GM13977 (cell line): ENCODE results near the gene TINAGL1.

Experiments used
- DNase-seq: peaks from one replicate; pipeline ENCODE4 v3.0.0; 2012; ENCODE audit warnings: low spot score
- CTCF ChIP-seq: IDR thresholded peaks from 2 replicates; pipeline ENCODE4 v1.5.1; 2012; ENCODE audit warnings: mild to moderate bottlenecking, control low read depth; ENCODE audit not compliant: insufficient read depth; ENCODE audit errors: extremely low read depth, missing control alignments
- in situ Hi-C: fragments of 300-500 bp; cut with MboI; formaldehyde crosslinking; loops from one replicate; pipeline ENCODE4 v1.12.0; 2022; ENCODE audit warnings: low sequenced_read_pairs, low pct_unique_long_range_greater_than_20kb, mixed read lengths, inconsistent platforms; ENCODE audit not compliant: unreplicated experiment

Gene TINAGL1

GRCh38 chr1:31617916-31618746 lies 41.8 kb downstream of the TINAGL1 start:
- in situ Hi-C loops, result loop anchor here (10.0 kb wide), 1 partner anchor 53 kb away; no protein-coding TSS in a partner anchor
- TF ChIP-seq CTCF, result peak; percentile 86
- peak; percentile 83 for DNase-seq

- no peak for TF ChIP-seq CTCF
- DNase-seq, result no peak
- in situ Hi-C loops, result loop anchor here (10.0 kb wide), 1 partner anchor 54 kb away; no protein-coding TSS in a partner anchor
Measured at GRCh38 chr1:31618916-31619846, 42.9 kb downstream of the TINAGL1 start.

GRCh38 chr1:31620631-31621497 lies 44.5 kb downstream of the TINAGL1 start:
- TF ChIP-seq CTCF, result no peak
- no peak for DNase-seq
- in situ Hi-C loops, result no loop called here

- no peak for DNase-seq
- no peak for TF ChIP-seq CTCF
- in situ Hi-C loops, result no loop called here
Measured at GRCh38 chr1:31621498-31621820, 45.1 kb downstream of the TINAGL1 start.

GRCh38 chr1:31621847-31622730 lies 45.8 kb downstream of the TINAGL1 start:
- TF ChIP-seq CTCF, result no peak
- in situ Hi-C loops, result no loop called here
- no peak for DNase-seq
